Type B pancreatic cell (in vitro differentiated cells): Measurements from ENCODE around the gene TMEM132D. TPM values are rescaled to one million over a fixed set of nuclear protein-coding genes. Genes with fewer than 3 reads are reported as not detected.

Source experiments
- DNase-seq: peaks from one replicate; pipeline ENCODE4 v3.0.0; 2021; ENCODE audit warnings: mixed read lengths; ENCODE audit not compliant: unreplicated experiment; ENCODE audit errors: extremely low spot score
- H3K27ac Mint-ChIP-seq: 2 replicates; pipeline ENCODE4 v1.8.0; 2021; ENCODE audit warnings: mild to moderate bottlenecking, mixed read lengths
- H3K27me3 Mint-ChIP-seq: 2 replicates; pipeline ENCODE4 v1.8.0; 2021; ENCODE audit warnings: mixed read lengths
- H3K36me3 Mint-ChIP-seq: 2 replicates; pipeline ENCODE4 v1.8.0; 2021; ENCODE audit warnings: mixed read lengths
- H3K4me1 Mint-ChIP-seq: one replicate; pipeline ENCODE4 v1.8.0; 2021; ENCODE audit warnings: mixed read lengths; ENCODE audit not compliant: unreplicated experiment
- H3K4me3 Mint-ChIP-seq: 2 replicates; pipeline ENCODE4 v1.8.0; 2021; ENCODE audit warnings: mild to moderate bottlenecking, mixed read lengths
- H3K9me3 Mint-ChIP-seq: 2 replicates; pipeline ENCODE4 v1.8.0; 2021; ENCODE audit warnings: mixed read lengths
- long read RNA-seq: library from polyadenylated mRNA; unstranded; transcript quantifications from one replicate; pipeline ENCODE4 v2.0.0, GENCODE V29; 2020
- total RNA-seq: library from RNA; stranded (reverse); gene quantifications from 2 replicates; pipeline ENCODE4 v1.2.1, GENCODE V29; 2021; ENCODE audit warnings: low replicate concordance
- TF ChIP-seq, protein P1 (sequence below): fragments of 200-600 bp; sonication (generic); conservative IDR thresholded peaks from 2 replicates; pipeline ENCODE4 v1.5.0; 2021; ENCODE audit warnings: antibody characterized with exemption, mild to moderate bottlenecking

TMEM132D gene
- 1.8 and 1.9 TPM in 2 replicates for total RNA-seq
- long read RNA-seq, partial matches to known transcripts = 0 of 2 reads
- long read RNA-seq, other reads (novel, unspliced or antisense) = 2 of 2 reads

DNA sequence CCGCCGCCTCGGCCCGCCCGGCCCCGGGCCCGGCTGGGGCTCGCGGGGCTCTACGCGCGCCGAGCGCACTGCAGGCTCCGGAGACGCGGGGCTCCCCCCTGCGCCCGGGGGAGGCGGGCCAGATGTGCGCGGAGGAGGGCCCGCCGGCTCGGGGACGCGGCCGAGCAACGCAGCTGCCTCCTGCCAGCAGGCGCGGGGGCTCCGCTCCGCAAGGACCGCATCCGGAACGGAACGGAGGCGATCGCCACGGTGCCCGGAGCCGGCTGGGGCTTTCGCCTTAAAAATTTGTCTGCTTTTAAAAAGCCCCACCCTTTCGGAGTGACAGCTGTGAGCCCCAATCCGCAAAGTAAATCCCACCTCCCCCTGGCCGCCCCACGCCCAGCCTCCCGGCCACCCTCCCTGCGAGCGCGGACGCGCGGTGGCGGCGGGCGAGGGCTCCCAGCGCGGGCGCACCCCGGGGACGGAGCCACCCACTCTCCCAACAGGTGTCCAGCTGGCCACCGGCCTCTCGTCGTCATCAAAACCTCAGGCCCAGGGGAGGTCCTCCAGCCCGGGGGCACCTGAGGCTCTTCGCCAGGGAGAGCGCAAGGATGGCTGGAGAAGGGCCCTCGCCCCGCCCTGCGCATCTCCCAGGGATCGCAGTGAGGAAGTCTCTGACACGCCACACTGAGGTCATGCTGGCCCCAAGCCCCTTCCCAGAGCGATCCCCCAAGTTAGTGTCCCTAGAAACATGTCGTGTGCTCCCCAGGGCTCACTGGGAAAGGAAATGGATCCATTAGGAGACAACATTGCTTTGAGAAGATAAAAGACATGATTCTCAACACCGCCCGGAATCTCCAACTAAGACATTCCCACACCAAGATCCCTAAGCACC lies at the start of gene TMEM132D:
TMEM132D (minus strand) TSS at position 70 of the 874 bp plus-strand sequence.
- no peaks in the 10 kb centered on the region for H3K36me3 Mint-ChIP-seq
- no peaks in the 10 kb centered on the region for H3K4me1 Mint-ChIP-seq
- no peak within 1 kb of the TSS for H3K27ac Mint-ChIP-seq
- no peaks in the 10 kb centered on the region for H3K9me3 Mint-ChIP-seq
- H3K4me3 Mint-ChIP-seq = peak within 1 kb of the TSS; percentile 80
- H3K27me3 Mint-ChIP-seq = peaks cover 87% of the 10 kb centered on the region
- TF ChIP-seq, protein P1, sequence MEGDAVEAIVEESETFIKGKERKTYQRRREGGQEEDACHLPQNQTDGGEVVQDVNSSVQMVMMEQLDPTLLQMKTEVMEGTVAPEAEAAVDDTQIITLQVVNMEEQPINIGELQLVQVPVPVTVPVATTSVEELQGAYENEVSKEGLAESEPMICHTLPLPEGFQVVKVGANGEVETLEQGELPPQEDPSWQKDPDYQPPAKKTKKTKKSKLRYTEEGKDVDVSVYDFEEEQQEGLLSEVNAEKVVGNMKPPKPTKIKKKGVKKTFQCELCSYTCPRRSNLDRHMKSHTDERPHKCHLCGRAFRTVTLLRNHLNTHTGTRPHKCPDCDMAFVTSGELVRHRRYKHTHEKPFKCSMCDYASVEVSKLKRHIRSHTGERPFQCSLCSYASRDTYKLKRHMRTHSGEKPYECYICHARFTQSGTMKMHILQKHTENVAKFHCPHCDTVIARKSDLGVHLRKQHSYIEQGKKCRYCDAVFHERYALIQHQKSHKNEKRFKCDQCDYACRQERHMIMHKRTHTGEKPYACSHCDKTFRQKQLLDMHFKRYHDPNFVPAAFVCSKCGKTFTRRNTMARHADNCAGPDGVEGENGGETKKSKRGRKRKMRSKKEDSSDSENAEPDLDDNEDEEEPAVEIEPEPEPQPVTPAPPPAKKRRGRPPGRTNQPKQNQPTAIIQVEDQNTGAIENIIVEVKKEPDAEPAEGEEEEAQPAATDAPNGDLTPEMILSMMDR = no peak
- DNase-seq = no peak

DNA sequence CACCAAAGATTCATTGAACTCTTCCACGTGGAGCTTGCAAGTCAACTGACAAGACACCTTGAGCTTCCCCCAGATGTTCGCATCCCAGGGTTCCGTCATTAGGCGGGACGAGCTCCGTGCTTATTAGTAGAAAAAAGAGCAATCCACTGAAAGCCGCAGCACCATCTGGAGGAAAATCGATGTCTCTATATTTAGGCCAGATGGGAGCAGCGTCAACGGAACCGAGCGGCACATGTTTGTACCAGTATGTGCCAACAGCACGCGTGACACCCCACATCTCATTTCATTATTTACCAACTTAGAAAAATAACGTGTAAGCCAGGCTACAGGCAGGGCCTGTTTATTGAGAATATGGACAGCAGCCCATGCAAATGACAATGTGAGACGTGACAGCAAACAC lies 45.8 kb upstream of the TMEM132D start:
- Mint-ChIP-seq H3K27ac (no peak overlapping the region), H3K27me3 (peaks cover 18% of the 10 kb centered on the region), H3K4me3 (no peak overlapping the region), H3K36me3 (no peaks in the 10 kb centered on the region), H3K4me1 (no peaks in the 10 kb centered on the region), H3K9me3 (no peaks in the 10 kb centered on the region)
- TF ChIP-seq, protein P1 = no peak
- DNase-seq = no peak

DNA sequence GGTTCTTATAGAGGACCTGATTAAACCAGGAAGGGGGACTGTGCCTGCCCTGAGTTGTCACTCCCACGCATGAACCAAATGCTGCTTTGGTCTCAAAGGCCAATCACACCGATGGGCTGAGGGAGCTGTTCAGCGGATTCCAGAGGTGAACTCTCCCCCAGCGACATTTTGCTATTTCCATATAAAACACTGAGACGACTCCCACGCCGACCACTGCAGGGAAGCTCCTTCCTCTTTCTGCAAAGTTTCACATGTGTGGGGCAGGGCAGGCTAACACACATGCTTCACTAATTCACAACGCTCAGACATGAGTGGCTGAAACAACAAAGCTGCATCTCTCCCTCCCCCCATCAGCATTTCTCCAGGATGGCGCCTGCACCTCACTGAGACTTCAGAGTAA lies 37.8 kb upstream of the TMEM132D start:
- DNase-seq = no peak
- Mint-ChIP-seq H3K9me3 (no peaks in the 10 kb centered on the region), H3K27me3 (peaks cover 37% of the 10 kb centered on the region), H3K4me1 (no peaks in the 10 kb centered on the region), H3K36me3 (no peaks in the 10 kb centered on the region), H3K4me3 (no peak overlapping the region), H3K27ac (no peak overlapping the region)
- TF ChIP-seq, protein P1 = no peak

DNA sequence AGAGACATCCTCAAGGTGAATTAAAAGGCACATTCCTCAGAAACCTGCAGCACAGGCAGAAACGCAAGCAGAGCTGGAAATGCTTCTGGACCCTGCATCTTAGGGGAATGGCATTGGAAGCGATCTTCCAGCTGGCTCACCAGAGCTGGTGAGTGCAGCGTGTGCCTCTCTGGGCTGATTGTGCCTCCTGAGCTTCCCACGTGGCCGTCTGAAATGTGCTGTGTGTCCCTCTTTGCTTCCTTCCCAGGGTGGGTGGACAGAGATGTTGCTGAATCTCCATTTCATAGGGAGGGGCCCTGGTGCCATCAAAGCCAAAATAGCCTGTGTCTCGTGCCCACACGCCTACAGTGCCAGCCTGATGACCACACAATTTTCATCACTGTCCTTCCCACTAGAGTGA lies 34.3 kb upstream of the TMEM132D start:
- Mint-ChIP-seq H3K9me3 (no peaks in the 10 kb centered on the region), H3K27ac (no peak overlapping the region), H3K27me3 (peaks cover 23% of the 10 kb centered on the region), H3K4me1 (no peaks in the 10 kb centered on the region), H3K4me3 (no peak overlapping the region), H3K36me3 (no peaks in the 10 kb centered on the region)
- TF ChIP-seq, protein P1 = no peak
- DNase-seq = no peak

DNA sequence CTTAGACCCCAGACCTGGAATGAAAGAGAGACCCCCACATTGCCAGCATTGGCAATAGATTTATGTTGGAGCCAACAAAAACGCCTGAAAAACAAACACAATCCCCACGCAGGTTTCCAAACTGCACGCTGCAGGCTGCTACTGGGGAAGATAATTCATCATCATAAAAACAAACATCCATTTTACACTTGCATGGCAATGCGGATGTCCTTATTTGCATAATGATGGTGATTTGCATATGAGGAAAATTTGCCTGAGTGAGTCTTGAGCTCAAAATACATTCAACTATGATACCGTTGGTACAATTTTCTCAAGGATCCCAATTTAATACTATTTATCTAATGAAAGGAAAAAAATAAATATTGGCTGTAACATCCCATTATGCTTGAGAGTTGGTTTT lies 33.6 kb upstream of the TMEM132D start:
- no peaks in the 10 kb centered on the region for H3K9me3 Mint-ChIP-seq
- no peaks in the 10 kb centered on the region for H3K4me1 Mint-ChIP-seq
- TF ChIP-seq, protein P1 = no peak
- H3K27ac Mint-ChIP-seq = no peak overlapping the region
- DNase-seq = no peak
- H3K4me3 Mint-ChIP-seq = no peak overlapping the region
- peaks cover 19% of the 10 kb centered on the region for H3K27me3 Mint-ChIP-seq
- no peaks in the 10 kb centered on the region for H3K36me3 Mint-ChIP-seq
